Activated CD8-positive, alpha-beta memory T cell treated with anti-CD3 and anti-CD28 coated beads, Interleukin-2, amount 10 ng/mL, durations not matched to agents 7 days and 5 days (primary cell): Measurements from ENCODE around the gene CATSPER1. TPM values are rescaled to one million over a fixed set of nuclear protein-coding genes. Genes with fewer than 3 reads are reported as not detected.

Experiments
- ATAC-seq: fragments of 150-1000 bp; cut with Tn5 transposase; one replicate; pipeline ENCODE4 v1.10.0; 2021; ENCODE audit warnings: moderate library complexity
- CTCF ChIA-PET: fragments of 350-600 bp; sonication (Branson Sonifier 250); formaldehyde crosslinking; loops from one replicate; lab custom pipeline; 2021; ENCODE audit warnings: antibody characterized with exemption; lab: Charles Lee
- DNase-seq: peaks from one replicate; pipeline ENCODE4 v3.0.0-alpha.2; 2020
- H3K27ac Mint-ChIP-seq: one replicate; pipeline ENCODE4 v1.8.0; 2021; ENCODE audit warnings: mild to moderate bottlenecking, mixed read lengths
- H3K27me3 Mint-ChIP-seq: one replicate; pipeline ENCODE4 v1.8.0; 2021; ENCODE audit warnings: mixed read lengths
- H3K36me3 Mint-ChIP-seq: one replicate; pipeline ENCODE4 v1.8.0; 2021; ENCODE audit warnings: mild to moderate bottlenecking, mixed read lengths
- H3K4me1 Mint-ChIP-seq: one replicate; pipeline ENCODE4 v1.8.0; 2021; ENCODE audit warnings: mixed read lengths
- H3K4me3 Mint-ChIP-seq: one replicate; pipeline ENCODE4 v1.8.0; 2021; ENCODE audit warnings: mild to moderate bottlenecking, moderate library complexity, mixed read lengths
- H3K9me3 Mint-ChIP-seq: one replicate; pipeline ENCODE4 v1.8.0; 2022; ENCODE audit warnings: low read depth, mixed read lengths
- total RNA-seq, 2 experiments: library from RNA; stranded (reverse); gene quantifications; one replicate each; pipeline ENCODE4 v1.2.3, GENCODE V29; 2021

Gene CATSPER1
- total RNA-seq, 2 experiments from 2014 or later = 0.54 TPM; not detected in 1

GRCh38 chr11:65978391-65979238 lies 47.7 kb downstream of the CATSPER1 start:
- no peak overlapping the region for H3K4me3 Mint-ChIP-seq
- H3K9me3 Mint-ChIP-seq = no peaks in the 10 kb centered on the region
- peaks cover 3% of the 10 kb centered on the region for H3K4me1 Mint-ChIP-seq
- no peak for ATAC-seq
- DNase-seq = no peak
- CTCF ChIA-PET = no interaction called here
- no peaks in the 10 kb centered on the region for H3K27me3 Mint-ChIP-seq
- H3K36me3 Mint-ChIP-seq = peaks cover 21% of the 10 kb centered on the region
- no peak overlapping the region for H3K27ac Mint-ChIP-seq

DNA sequence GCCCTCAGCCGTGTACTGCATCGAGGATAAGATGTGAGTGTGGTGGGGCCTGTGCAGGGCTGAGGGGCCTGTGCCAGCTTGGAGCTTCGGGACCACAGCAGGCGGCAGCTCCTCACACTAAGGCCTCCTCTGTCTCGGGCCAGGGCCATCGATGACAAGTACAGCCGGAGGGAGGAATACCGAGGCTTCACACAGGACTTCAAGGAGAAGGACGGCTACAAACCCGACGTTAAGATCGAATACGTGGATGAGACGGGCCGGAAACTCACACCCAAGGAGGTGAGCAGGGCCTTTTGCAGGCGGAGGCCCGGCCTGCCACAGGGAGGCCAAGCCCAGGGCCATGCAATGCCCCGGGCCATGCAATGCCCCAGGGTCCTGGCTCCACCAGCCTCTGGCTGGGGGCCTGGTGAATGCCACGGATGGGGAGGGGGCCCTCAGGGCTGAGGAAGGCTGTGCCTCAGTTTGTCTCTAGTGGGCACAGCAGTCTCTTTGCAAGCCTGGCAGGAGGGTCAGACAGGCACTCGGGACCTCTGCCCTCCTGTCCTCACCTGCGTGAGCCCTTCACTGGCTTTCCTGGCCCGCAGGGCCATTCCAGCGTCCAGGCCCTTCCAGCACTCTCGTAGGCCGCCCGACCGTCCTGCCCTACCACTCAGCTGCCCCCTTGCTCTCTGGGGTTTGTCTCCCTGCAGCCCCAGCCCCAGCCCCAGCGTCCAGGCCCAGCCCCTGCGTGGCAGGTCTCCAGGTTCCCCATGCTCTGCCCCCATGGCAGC lies 48.5 kb downstream of the CATSPER1 start:
- CTCF ChIA-PET = no interaction called here
- Mint-ChIP-seq H3K4me1 (peaks cover 3% of the 10 kb centered on the region), H3K36me3 (peaks cover 27% of the 10 kb centered on the region), H3K9me3 (no peaks in the 10 kb centered on the region), H3K4me3 (no peak overlapping the region), H3K27me3 (no peaks in the 10 kb centered on the region), H3K27ac (no peak overlapping the region)
- ATAC-seq (peak; percentile 14), DNase-seq (no peak)

GRCh38 chr11:65976216-65977176 lies 49.8 kb downstream of the CATSPER1 start:
- Mint-ChIP-seq H3K4me1 (peaks cover 3% of the 10 kb centered on the region), H3K27ac (peak overlapping the region; percentile 54), H3K27me3 (no peaks in the 10 kb centered on the region), H3K4me3 (no peak overlapping the region), H3K36me3 (peaks cover 35% of the 10 kb centered on the region), H3K9me3 (no peaks in the 10 kb centered on the region)
- DNase-seq (no peak), ATAC-seq (no peak)
- CTCF ChIA-PET = interaction anchor here (2.4 kb wide), 1 partner anchor 46 kb away, joined by 6 read pairs; no protein-coding TSS in a partner anchor

DNA sequence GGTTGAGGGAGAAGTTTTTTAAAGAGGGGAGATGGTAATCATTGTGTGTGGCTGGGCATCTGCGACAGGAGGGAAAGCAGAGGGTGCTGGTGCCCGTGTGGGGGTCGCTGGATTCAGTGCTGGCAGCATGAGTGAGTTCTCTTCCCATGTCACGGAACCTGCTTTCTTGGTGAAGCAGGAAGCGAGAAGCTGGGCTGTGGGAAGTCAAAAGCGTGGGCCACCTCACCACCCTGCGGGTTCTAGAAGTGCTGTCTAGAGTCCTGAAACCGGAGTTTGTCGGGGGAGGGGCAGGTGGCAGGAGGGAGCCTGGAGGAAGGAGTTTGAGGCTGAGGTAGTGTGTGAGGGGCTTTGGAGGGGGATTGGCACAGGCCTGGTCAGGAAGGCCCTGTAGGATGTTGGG lies 50.5 kb downstream of the CATSPER1 start:
- CTCF ChIA-PET = interaction anchor here (2.4 kb wide), 1 partner anchor 47 kb away, joined by 6 read pairs; no protein-coding TSS in a partner anchor
- Mint-ChIP-seq H3K27ac (no peak overlapping the region), H3K9me3 (no peaks in the 10 kb centered on the region), H3K4me3 (no peak overlapping the region), H3K4me1 (peaks cover 3% of the 10 kb centered on the region), H3K27me3 (no peaks in the 10 kb centered on the region), H3K36me3 (peaks cover 35% of the 10 kb centered on the region)
- no peak for ATAC-seq
- DNase-seq = no peak

GRCh38 chr11:65973439-65974110 lies 52.7 kb downstream of the CATSPER1 start:
- no peak overlapping the region for H3K4me3 Mint-ChIP-seq
- CTCF ChIA-PET = interaction anchor here (1.0 to 2.5 kb wide), 2 partner anchors 81 to 89 kb away, joined by 3 to 7 read pairs; no protein-coding TSS in a partner anchor

GRCh38 chr11:65972116-65972515 lies 54.2 kb downstream of the CATSPER1 start:
- ATAC-seq (no peak), DNase-seq (no peak)
- CTCF ChIA-PET = interaction anchor here (1.1 to 2.5 kb wide), 5 partner anchors 16 to 111 kb away, joined by 3 to 7 read pairs (median 3); no protein-coding TSS in a partner anchor
- peaks cover 46% of the 10 kb centered on the region for H3K36me3 Mint-ChIP-seq
- H3K9me3 Mint-ChIP-seq = no peaks in the 10 kb centered on the region
- H3K4me3 Mint-ChIP-seq = no peak overlapping the region
- H3K27ac Mint-ChIP-seq = peak overlapping the region; percentile 33
- no peaks in the 10 kb centered on the region for H3K27me3 Mint-ChIP-seq
- H3K4me1 Mint-ChIP-seq = peaks cover 3% of the 10 kb centered on the region

More at GRCh38 chr11:65973439-65974110, 52.7 kb downstream of the CATSPER1 start:
- Mint-ChIP-seq H3K27ac (no peak overlapping the region), H3K4me1 (peaks cover 3% of the 10 kb centered on the region), H3K9me3 (no peaks in the 10 kb centered on the region), H3K36me3 (peaks cover 43% of the 10 kb centered on the region), H3K27me3 (no peaks in the 10 kb centered on the region)
- ATAC-seq (no peak), DNase-seq (no peak)

GRCh38 chr11:65968600-65969482 lies 57.4 kb downstream of the CATSPER1 start:
- Mint-ChIP-seq H3K4me3 (no peak overlapping the region), H3K4me1 (peaks cover 5% of the 10 kb centered on the region), H3K27ac (no peak overlapping the region), H3K27me3 (no peaks in the 10 kb centered on the region), H3K36me3 (peaks cover 57% of the 10 kb centered on the region), H3K9me3 (no peaks in the 10 kb centered on the region)
- ATAC-seq (no peak), DNase-seq (no peak)
- CTCF ChIA-PET = interaction anchor here (1.4 kb wide), 3 partner anchors 16 to 54 kb away, joined by 3 to 4 read pairs (median 4); no protein-coding TSS in a partner anchor

GRCh38 chr11:65967329-65967934 lies 58.8 kb downstream of the CATSPER1 start:
- DNase-seq (no peak), ATAC-seq (no peak)
- peaks cover 50% of the 10 kb centered on the region for H3K36me3 Mint-ChIP-seq
- H3K4me3 Mint-ChIP-seq = no peak overlapping the region
- CTCF ChIA-PET = interaction anchor here (1.4 kb wide), 1 partner anchor 55 kb away, joined by 3 read pairs; no protein-coding TSS in a partner anchor
- no peaks in the 10 kb centered on the region for H3K27me3 Mint-ChIP-seq
- H3K4me1 Mint-ChIP-seq = peaks cover 18% of the 10 kb centered on the region
- no peaks in the 10 kb centered on the region for H3K9me3 Mint-ChIP-seq
- no peak overlapping the region for H3K27ac Mint-ChIP-seq

Other genes with a start within 250 kb of the CATSPER1 start
- gene AP5B1, start 245.5 kb downstream of the CATSPER1 start, total RNA-seq = 10 to 100 TPM; 25.0 to 25.8 TPM
- gene OVOL1, start 239.4 kb downstream of the CATSPER1 start, total RNA-seq = not detected
- gene SNX32, start 192.5 kb downstream of the CATSPER1 start, total RNA-seq = 1 to 10 TPM; 1.7 to 2.4 TPM
- 1,000 to 10,000 TPM; 1,745 to 1,753 TPM for gene CFL1, start 168.3 kb downstream of the CATSPER1 start, total RNA-seq
- gene MUS81, start 166.0 kb downstream of the CATSPER1 start, total RNA-seq = 100 to 1,000 TPM; 106 to 125 TPM
- 10 to 100 TPM in 1 of 2 experiments, 1 to 10 TPM in 1; 7.1 to 13.4 TPM for gene EFEMP2, start 153.7 kb downstream of the CATSPER1 start, total RNA-seq
- 100 to 1,000 TPM; 268 to 339 TPM for gene CTSW, start 146.6 kb downstream of the CATSPER1 start, total RNA-seq
- 100 to 1,000 TPM; 100 to 122 TPM for gene FIBP, start 138.0 kb downstream of the CATSPER1 start, total RNA-seq
- 10 to 100 TPM; 82.3 to 94.1 TPM for gene CCDC85B, start 135.8 kb downstream of the CATSPER1 start, total RNA-seq
- 1 to 10 TPM; 2.7 to 6.0 TPM for gene FOSL1, start 126.1 kb downstream of the CATSPER1 start, total RNA-seq
- 10 to 100 TPM; 27.5 to 37.8 TPM for gene C11orf68, start 107.4 kb downstream of the CATSPER1 start, total RNA-seq
- gene DRAP1, start 107.1 kb downstream of the CATSPER1 start, total RNA-seq = 100 to 1,000 TPM; 192 to 254 TPM
- not detected for gene TSGA10IP, start 81.0 kb downstream of the CATSPER1 start, total RNA-seq
- 10 to 100 TPM; 79.7 to 89.2 TPM for gene SART1, start 64.7 kb downstream of the CATSPER1 start, total RNA-seq
- gene EIF1AD, start 24.3 kb downstream of the CATSPER1 start, total RNA-seq = 10 to 100 TPM; 57.5 to 60.3 TPM
- gene BANF1, start 24.0 kb downstream of the CATSPER1 start, total RNA-seq = 100 to 1,000 TPM; 199 to 227 TPM
- not detected for gene CST6, start 14.5 kb downstream of the CATSPER1 start, total RNA-seq
- not detected for gene GAL3ST3, start 22.7 kb upstream of the CATSPER1 start, total RNA-seq
- 100 to 1,000 TPM; 256 to 281 TPM for gene SF3B2, start 25.9 kb upstream of the CATSPER1 start, total RNA-seq
- 100 to 1,000 TPM in 1 of 2 experiments, 10 to 100 TPM in 1; 96.6 to 104 TPM for gene PACS1, start 43.8 kb upstream of the CATSPER1 start, total RNA-seq
- 10 to 100 TPM; 44.5 to 56.5 TPM for gene KLC2, start 231.2 kb upstream of the CATSPER1 start, total RNA-seq
- gene RAB1B, start 242.2 kb upstream of the CATSPER1 start, total RNA-seq = 100 to 1,000 TPM; 146 to 155 TPM